HepG2 (cell line): ENCODE measurements around the gene UBL3. TPM values are rescaled to one million over a fixed set of nuclear protein-coding genes. Genes with fewer than 3 reads are reported as not detected.

Source experiments
- AGO2 ChIP-seq: fragments of 200-400 bp; formaldehyde crosslinking; optimal IDR thresholded peaks from 2 replicates; pipeline ENCODE3; 2017; ENCODE audit warnings: mild to moderate bottlenecking, low read depth, low read length, moderate library complexity
- DMAP1 ChIP-seq: IDR thresholded peaks from 2 replicates; pipeline ENCODE4 v1.6.1; 2016
- ELF4 ChIP-seq: sonication (generic); formaldehyde crosslinking; IDR thresholded peaks from 2 replicates; pipeline ENCODE4 v1.5.0; 2020; ENCODE audit warnings: missing genetic modification reagents, mild to moderate bottlenecking, moderate library complexity, borderline replicate concordance
- ETV5 ChIP-seq: IDR thresholded peaks from 2 replicates; pipeline ENCODE4 v1.6.1; 2018; ENCODE audit warnings: missing biosample characterization, missing genetic modification reagents, inconsistent platforms, borderline replicate concordance
- HIVEP1 ChIP-seq: sonication (generic); formaldehyde crosslinking; IDR thresholded peaks from 2 replicates; pipeline ENCODE4 v1.4.0; 2020; ENCODE audit warnings: mild to moderate bottlenecking, missing genetic modification reagents
- KLF11 ChIP-seq: IDR thresholded peaks from 2 replicates; pipeline ENCODE4 v1.6.1; 2016; ENCODE audit warnings: missing compliant biosample characterization
- MED1 ChIP-seq: sonication (generic); formaldehyde crosslinking; IDR thresholded peaks from 2 replicates; pipeline ENCODE4 v1.4.0; 2020; ENCODE audit warnings: missing genetic modification reagents
- SMARCC2 ChIP-seq: fragments of 450-650 bp; IDR thresholded peaks from 2 replicates; pipeline ENCODE4 v1.6.1; 2017; ENCODE audit warnings: antibody characterized with exemption, mild to moderate bottlenecking
- ZBTB34 ChIP-seq: sonication (generic); formaldehyde crosslinking; IDR thresholded peaks from 2 replicates; pipeline ENCODE4 v1.8.0; 2022; ENCODE audit warnings: mild to moderate bottlenecking, missing genetic modification reagents
- ZNF18 ChIP-seq: sonication (generic); formaldehyde crosslinking; IDR thresholded peaks from 2 replicates; pipeline ENCODE4 v1.8.0; 2022; ENCODE audit warnings: mild to moderate bottlenecking, missing genetic modification reagents; ENCODE audit not compliant: insufficient replicate concordance
- polyA plus RNA-seq, 8 experiments: library from polyadenylated mRNA; depleted of rRNA in 3 of 8; stranded (reverse) in 7 of 8; unstranded in 1 of 8; fragments of >200 nt; fragmentation: Illumina TruSeq in 4 of 8; extraction: Trizol in 4 of 8; gene quantifications; 2 replicates each; pipeline versions ENCODE4 v1.2.1 to v1.2.3, GENCODE V29; 2011 to 2016; ENCODE audit warnings: low read depth in 4 of 8, missing spikeins in 1 of 8, mixed read lengths in 1 of 8; ENCODE audit not compliant: insufficient read depth in 1 of 8
- total RNA-seq, 5 experiments: library from RNA; depleted of rRNA; stranded (reverse); fragments of >200 nt; fragmentation: Illumina TruSeq; extraction: Trizol; gene quantifications; 2 replicates each; pipeline ENCODE4 v1.2.3, GENCODE V29; 2016; ENCODE audit warnings: low read depth in 1 of 5
- TF ChIP-seq, protein P1 (sequence below): sonication (generic); formaldehyde crosslinking; IDR thresholded peaks from one replicate; pipeline ENCODE4 v1.5.1; 2020; ENCODE audit warnings: mild to moderate bottlenecking, missing genetic modification reagents; ENCODE audit errors: not compliant biosample characterization

UBL3 gene
- total and polyA plus RNA-seq, 2 of the 13 experiments (the other 11 are each of a cell fraction or from before 2014, with no cell fraction given) = 7.4 to 9.6 TPM

GRCh38 chr13:29815336-29815735, 35.1 kb downstream of the UBL3 start (continued):
- TF ChIP-seq, protein P1, sequence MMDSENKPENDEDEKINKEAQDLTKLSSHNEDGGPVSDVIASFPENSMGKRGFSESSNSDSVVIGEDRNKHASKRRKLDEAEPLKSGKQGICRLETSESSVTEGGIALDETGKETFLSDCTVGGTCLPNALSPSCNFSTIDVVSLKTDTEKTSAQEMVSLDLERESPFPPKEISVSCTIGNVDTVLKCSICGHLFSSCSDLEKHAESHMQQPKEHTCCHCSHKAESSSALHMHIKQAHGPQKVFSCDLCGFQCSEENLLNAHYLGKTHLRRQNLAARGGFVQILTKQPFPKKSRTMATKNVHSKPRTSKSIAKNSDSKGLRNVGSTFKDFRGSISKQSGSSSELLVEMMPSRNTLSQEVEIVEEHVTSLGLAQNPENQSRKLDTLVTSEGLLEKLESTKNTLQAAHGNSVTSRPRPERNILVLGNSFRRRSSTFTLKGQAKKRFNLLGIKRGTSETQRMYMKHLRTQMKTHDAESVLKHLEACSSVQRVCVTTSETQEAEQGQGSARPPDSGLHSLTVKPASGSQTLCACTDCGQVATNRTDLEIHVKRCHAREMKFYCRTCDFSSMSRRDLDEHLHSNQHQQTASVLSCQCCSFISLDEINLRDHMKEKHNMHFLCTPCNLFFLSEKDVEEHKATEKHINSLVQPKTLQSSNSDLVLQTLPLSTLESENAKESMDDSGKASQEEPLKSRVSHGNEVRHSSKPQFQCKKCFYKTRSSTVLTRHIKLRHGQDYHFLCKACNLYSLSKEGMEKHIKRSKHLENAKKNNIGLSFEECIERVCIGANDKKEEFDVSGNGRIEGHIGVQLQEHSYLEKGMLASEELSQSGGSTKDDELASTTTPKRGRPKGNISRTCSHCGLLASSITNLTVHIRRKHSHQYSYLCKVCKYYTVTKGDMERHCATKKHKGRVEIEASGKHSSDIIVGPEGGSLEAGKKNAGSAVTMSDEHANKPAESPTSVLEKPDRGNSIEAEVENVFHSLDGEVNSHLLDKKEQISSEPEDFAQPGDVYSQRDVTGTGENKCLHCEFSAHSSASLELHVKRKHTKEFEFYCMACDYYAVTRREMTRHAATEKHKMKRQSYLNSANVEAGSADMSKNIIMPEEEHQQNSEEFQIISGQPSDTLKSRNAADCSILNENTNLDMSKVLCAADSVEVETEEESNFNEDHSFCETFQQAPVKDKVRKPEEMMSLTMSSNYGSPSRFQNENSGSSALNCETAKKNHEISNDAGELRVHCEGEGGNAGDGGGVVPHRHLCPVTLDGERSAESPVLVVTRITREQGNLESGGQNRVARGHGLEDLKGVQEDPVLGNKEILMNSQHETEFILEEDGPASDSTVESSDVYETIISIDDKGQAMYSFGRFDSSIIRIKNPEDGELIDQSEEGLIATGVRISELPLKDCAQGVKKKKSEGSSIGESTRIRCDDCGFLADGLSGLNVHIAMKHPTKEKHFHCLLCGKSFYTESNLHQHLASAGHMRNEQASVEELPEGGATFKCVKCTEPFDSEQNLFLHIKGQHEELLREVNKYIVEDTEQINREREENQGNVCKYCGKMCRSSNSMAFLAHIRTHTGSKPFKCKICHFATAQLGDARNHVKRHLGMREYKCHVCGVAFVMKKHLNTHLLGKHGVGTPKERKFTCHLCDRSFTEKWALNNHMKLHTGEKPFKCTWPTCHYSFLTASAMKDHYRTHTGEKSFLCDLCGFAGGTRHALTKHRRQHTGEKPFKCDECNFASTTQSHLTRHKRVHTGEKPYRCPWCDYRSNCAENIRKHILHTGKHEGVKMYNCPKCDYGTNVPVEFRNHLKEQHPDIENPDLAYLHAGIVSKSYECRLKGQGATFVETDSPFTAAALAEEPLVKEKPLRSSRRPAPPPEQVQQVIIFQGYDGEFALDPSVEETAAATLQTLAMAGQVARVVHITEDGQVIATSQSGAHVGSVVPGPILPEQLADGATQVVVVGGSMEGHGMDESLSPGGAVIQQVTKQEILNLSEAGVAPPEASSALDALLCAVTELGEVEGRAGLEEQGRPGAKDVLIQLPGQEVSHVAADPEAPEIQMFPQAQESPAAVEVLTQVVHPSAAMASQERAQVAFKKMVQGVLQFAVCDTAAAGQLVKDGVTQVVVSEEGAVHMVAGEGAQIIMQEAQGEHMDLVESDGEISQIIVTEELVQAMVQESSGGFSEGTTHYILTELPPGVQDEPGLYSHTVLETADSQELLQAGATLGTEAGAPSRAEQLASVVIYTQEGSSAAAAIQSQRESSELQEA (CRISPR knock-in tag) = no peak
- TF ChIP-seq AGO2 (no peak), HIVEP1 (CRISPR knock-in tag) (no peak), KLF11 (CRISPR knock-in tag) (no peak), ZNF18 (no peak), ELF4 (CRISPR knock-in tag) (no peak), ETV5 (CRISPR knock-in tag) (no peak), DMAP1 (CRISPR knock-in tag) (no peak), SMARCC2 (no peak), MED1 (CRISPR knock-in tag) (no peak), ZBTB34 (CRISPR knock-in tag) (no peak)
